Colonic mucosa (tissue), 4 donors: Measurements from ENCODE around the gene RASL10B. TPM values are rescaled to one million over a fixed set of nuclear protein-coding genes. Genes with fewer than 3 reads are reported as not detected.

Source experiments
- DNase-seq: peaks from one replicate; pipeline ENCODE4 v3.0.0-alpha.2; 2020
- H3K27ac ChIP-seq: fragments of 200-600 bp; one replicate; pipeline ENCODE4 v1.8.0; 2021
- H3K27me3 ChIP-seq: fragments of 200-600 bp; one replicate; pipeline ENCODE4 v1.8.0; 2021
- H3K36me3 ChIP-seq: fragments of 200-600 bp; one replicate; pipeline ENCODE4 v1.8.0; 2021
- H3K4me1 ChIP-seq: fragments of 200-600 bp; one replicate; pipeline ENCODE4 v1.8.0; 2021; ENCODE audit warnings: mild to moderate bottlenecking
- H3K4me3 ChIP-seq: fragments of 200-600 bp; one replicate; pipeline ENCODE4 v1.8.0; 2021
- H3K9ac ChIP-seq, 2 donors: one replicate each; pipeline ENCODE4 v1.7.0; 2013; ENCODE audit warnings: control low read depth in 2 of 2, low read depth in 2 of 2, low read length in 2 of 2
- H3K9me3 ChIP-seq: fragments of 200-600 bp; one replicate; pipeline ENCODE4 v1.8.0; 2021
- intact Hi-C: fragments of 100-400 bp; cut with DNase I; formaldehyde crosslinking; loops from one replicate; pipeline ENCODE4 v1.14.1; 2022
- total RNA-seq, 2 donors: library from RNA; stranded (reverse); fragmentation: NEBNext Ultra II Directional in 1 of 2; extraction: Animal tissue kit (Norgen Biotek cat#: 25700) in 1 of 2; gene quantifications; one replicate each; pipeline ENCODE4 v1.2.1, GENCODE V29; 2021
- TF ChIP-seq, protein P1 (sequence below): fragments of 200-600 bp; IDR thresholded peaks from one replicate; pipeline ENCODE4 v1.8.0; 2022; ENCODE audit warnings: antibody characterized with exemption, mild to moderate bottlenecking
- donor health status: healthy.
- donor health status: DM: no; HTN: no; CAD: no.
- donor health status: DM: no; HTN: no; CAD: no.

RASL10B gene
- total RNA-seq, 2 donors from 2014 or later, result 0.07 to 0.21 TPM

- no peak for DNase-seq
- Histone ChIP-seq H3K4me1 (no peaks in the 10 kb centered on the region), H3K4me3 (no peak overlapping the region), H3K27me3 (peaks cover 31% of the 10 kb centered on the region), H3K9ac (no peak overlapping the region), H3K9me3 (no peaks in the 10 kb centered on the region), H3K36me3 (no peaks in the 10 kb centered on the region), H3K27ac (no peak overlapping the region)
- intact Hi-C loops, result no loop called here
- TF ChIP-seq, protein P1, sequence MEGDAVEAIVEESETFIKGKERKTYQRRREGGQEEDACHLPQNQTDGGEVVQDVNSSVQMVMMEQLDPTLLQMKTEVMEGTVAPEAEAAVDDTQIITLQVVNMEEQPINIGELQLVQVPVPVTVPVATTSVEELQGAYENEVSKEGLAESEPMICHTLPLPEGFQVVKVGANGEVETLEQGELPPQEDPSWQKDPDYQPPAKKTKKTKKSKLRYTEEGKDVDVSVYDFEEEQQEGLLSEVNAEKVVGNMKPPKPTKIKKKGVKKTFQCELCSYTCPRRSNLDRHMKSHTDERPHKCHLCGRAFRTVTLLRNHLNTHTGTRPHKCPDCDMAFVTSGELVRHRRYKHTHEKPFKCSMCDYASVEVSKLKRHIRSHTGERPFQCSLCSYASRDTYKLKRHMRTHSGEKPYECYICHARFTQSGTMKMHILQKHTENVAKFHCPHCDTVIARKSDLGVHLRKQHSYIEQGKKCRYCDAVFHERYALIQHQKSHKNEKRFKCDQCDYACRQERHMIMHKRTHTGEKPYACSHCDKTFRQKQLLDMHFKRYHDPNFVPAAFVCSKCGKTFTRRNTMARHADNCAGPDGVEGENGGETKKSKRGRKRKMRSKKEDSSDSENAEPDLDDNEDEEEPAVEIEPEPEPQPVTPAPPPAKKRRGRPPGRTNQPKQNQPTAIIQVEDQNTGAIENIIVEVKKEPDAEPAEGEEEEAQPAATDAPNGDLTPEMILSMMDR, result no peak
These were observed 21.0 kb downstream of the RASL10B start for GRCh38 chr17:35752471-35752870.

GRCh38 chr17:35752945-35753764, 21.7 kb downstream of the RASL10B start, which contains the start of gene GAS2L2:
GAS2L2 (minus strand) TSS chr17:35753239; CDS start chr17:35752850, 389 bp downstream.
- TF ChIP-seq, protein P1, result no peak
- H3K27me3 ChIP-seq, result peaks cover 29% of the 10 kb centered on the region

GRCh38 chr17:35757243-35757642, 25.8 kb downstream of the RASL10B start:
- DNase-seq, result no peak
- H3K27me3 ChIP-seq, result no peaks in the 10 kb centered on the region
- H3K4me1 ChIP-seq, result no peaks in the 10 kb centered on the region
- H3K36me3 ChIP-seq, result no peaks in the 10 kb centered on the region
- H3K9me3 ChIP-seq, result no peaks in the 10 kb centered on the region
- no peak overlapping the region for H3K9ac ChIP-seq
- TF ChIP-seq, protein P1, result no peak
- intact Hi-C loops, result no loop called here
- H3K27ac ChIP-seq, result no peak overlapping the region
- H3K4me3 ChIP-seq, result no peak overlapping the region

More at GRCh38 chr17:35752945-35753764, 21.7 kb downstream of the RASL10B start, which contains the start of gene GAS2L2:
- Histone ChIP-seq H3K4me3 (no peak within 1 kb of the TSS), H3K27ac (no peak within 1 kb of the TSS), H3K4me1 (no peaks in the 10 kb centered on the region), H3K9ac (no peak within 1 kb of the TSS), H3K36me3 (no peaks in the 10 kb centered on the region), H3K9me3 (no peaks in the 10 kb centered on the region)
- intact Hi-C loops, result no loop called here
- no peak for DNase-seq

DNA sequence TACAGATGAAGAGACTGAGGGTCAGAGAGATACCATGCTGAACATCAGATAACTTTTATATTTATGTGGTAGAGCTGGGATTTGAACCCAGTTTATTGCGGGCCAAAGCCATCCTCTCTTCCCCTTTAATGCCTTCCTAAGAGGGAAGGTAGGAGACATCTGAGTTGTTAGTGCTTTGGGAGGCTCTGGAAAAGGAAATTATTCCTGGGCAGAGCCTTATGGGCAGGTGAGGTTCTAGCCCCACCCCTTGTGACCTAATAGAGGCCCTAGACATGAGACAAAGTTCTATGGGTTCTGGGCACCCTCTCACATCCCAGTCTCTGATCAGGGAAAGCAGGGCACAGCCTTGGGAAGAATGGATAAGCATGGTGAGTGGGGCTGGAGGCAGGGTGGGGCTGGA, 29.1 kb downstream of the RASL10B start, which contains the start of gene C17orf50:
Gene C17orf50 (plus strand): TSS at position 301 of the 400 bp plus-strand sequence. CDS start 55 bp downstream, at position 356.
- Histone ChIP-seq H3K27me3 (no peaks in the 10 kb centered on the region), H3K9ac (no peak within 1 kb of the TSS), H3K4me3 (no peak within 1 kb of the TSS), H3K9me3 (no peaks in the 10 kb centered on the region), H3K36me3 (no peaks in the 10 kb centered on the region), H3K27ac (no peak within 1 kb of the TSS), H3K4me1 (peaks cover 6% of the 10 kb centered on the region)
- TF ChIP-seq, protein P1, result no peak
- DNase-seq, result no peak
- intact Hi-C loops, result no loop called here

DNA sequence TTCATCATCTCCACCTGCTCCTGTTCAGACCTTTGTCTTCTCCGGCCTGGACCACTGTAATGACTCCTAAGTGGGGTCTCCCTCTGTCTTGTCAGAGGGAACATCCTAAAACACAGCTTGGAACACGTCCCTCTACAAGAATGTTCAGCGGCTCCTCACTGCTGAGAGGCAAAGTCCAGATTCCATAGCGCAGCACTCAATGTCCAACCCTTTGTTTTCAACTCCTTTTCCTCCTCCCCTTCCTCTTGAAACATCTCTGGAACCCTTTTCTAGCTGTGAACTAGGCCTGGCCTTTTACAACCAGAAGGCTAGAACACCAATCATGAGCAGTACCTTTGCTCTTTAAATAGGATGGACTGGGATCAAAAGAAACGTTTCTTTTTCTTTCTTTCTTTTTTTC, 30.2 kb downstream of the RASL10B start:
- Histone ChIP-seq H3K4me3 (no peak overlapping the region), H3K27ac (no peak overlapping the region), H3K36me3 (no peaks in the 10 kb centered on the region), H3K4me1 (peaks cover 6% of the 10 kb centered on the region), H3K9me3 (no peaks in the 10 kb centered on the region), H3K9ac (no peak overlapping the region), H3K27me3 (no peaks in the 10 kb centered on the region)
- TF ChIP-seq, protein P1, result no peak
- no peak for DNase-seq
- intact Hi-C loops, result no loop called here
